ENCODE data around the gene SPATA17. TPM values are rescaled to one million over a fixed set of nuclear protein-coding genes. Genes with fewer than 3 reads are reported as not detected.

The SPATA17 gene
- total RNA-seq, 2 donors from 2014 or later, result 9.3 TPM; not detected in 1

GRCh38 chr1:217837691-217838090 lies 206.5 kb downstream of the SPATA17 start:
- Histone ChIP-seq H3K9me3 (no peaks in the 10 kb centered on the region), H3K27ac (no peak overlapping the region), H3K36me3 (no peaks in the 10 kb centered on the region), H3K27me3 (replicated peaks; ENCODE audit: insufficient read depth) (no peaks in the 10 kb centered on the region), H3K4me3 (no peak overlapping the region), H3K4me1 (ENCODE audit: control insufficient read depth in 1 of 2, low read depth in 2 of 2) (peaks cover 0 to 10% of the 10 kb centered on the region in 2 donors)
- no peak for TF ChIP-seq CTCF (IDR thresholded peaks at IDR 0.05)
- ATAC-seq (ENCODE audit: insufficient number of reproducible peaks, low FRiP score, low read depth) (no peak), DNase-seq (ENCODE audit: low spot score) (no peak)

GRCh38 chr1:217839161-217839560 lies 208.0 kb downstream of the SPATA17 start:
- Histone ChIP-seq H3K9me3 (no peaks in the 10 kb centered on the region), H3K27me3 (replicated peaks; ENCODE audit: insufficient read depth) (no peaks in the 10 kb centered on the region), H3K27ac (no peak overlapping the region), H3K4me1 (ENCODE audit: control insufficient read depth in 1 of 2, low read depth in 2 of 2) (peaks cover 0 to 10% of the 10 kb centered on the region in 2 donors), H3K36me3 (no peaks in the 10 kb centered on the region), H3K4me3 (no peak overlapping the region)
- DNase-seq (ENCODE audit: low spot score) (no peak), ATAC-seq (ENCODE audit: insufficient number of reproducible peaks, low FRiP score, low read depth) (no peak)
- TF ChIP-seq CTCF (IDR thresholded peaks at IDR 0.05), result no peak

- ATAC-seq (ENCODE audit: insufficient number of reproducible peaks, low FRiP score, low read depth), result no peak
- no peak for TF ChIP-seq CTCF (IDR thresholded peaks at IDR 0.05)
- H3K36me3 ChIP-seq, result no peaks in the 10 kb centered on the region
Observed at GRCh38 chr1:217846733-217847132, 215.6 kb downstream of the SPATA17 start.

GRCh38 chr1:217847643-217848042 lies 216.5 kb downstream of the SPATA17 start:
- DNase-seq (ENCODE audit: low spot score) (no peak), ATAC-seq (ENCODE audit: insufficient number of reproducible peaks, low FRiP score, low read depth) (no peak)
- H3K27me3 ChIP-seq (replicated peaks; ENCODE audit: insufficient read depth), result no peaks in the 10 kb centered on the region
- no peak for TF ChIP-seq CTCF (IDR thresholded peaks at IDR 0.05)
- no peak overlapping the region for H3K27ac ChIP-seq
- no peaks in the 10 kb centered on the region for H3K36me3 ChIP-seq
- no peaks in the 10 kb centered on the region for H3K9me3 ChIP-seq
- H3K4me1 ChIP-seq (ENCODE audit: control insufficient read depth in 1 of 2, low read depth in 2 of 2), result no peaks in the 10 kb centered on the region
- no peak overlapping the region for H3K4me3 ChIP-seq

More at GRCh38 chr1:217846733-217847132, 215.6 kb downstream of the SPATA17 start:
- Histone ChIP-seq H3K9me3 (no peaks in the 10 kb centered on the region), H3K4me3 (no peak overlapping the region), H3K27ac (no peak overlapping the region), H3K4me1 (ENCODE audit: control insufficient read depth in 1 of 2, low read depth in 2 of 2) (no peaks in the 10 kb centered on the region), H3K27me3 (replicated peaks; ENCODE audit: insufficient read depth) (no peaks in the 10 kb centered on the region)
- no peak for DNase-seq (ENCODE audit: low spot score)

- Histone ChIP-seq H3K9me3 (peaks cover 5% of the 10 kb centered on the region), H3K4me3 (no peak overlapping the region), H3K27ac (no peak overlapping the region), H3K36me3 (no peaks in the 10 kb centered on the region), H3K4me1 (ENCODE audit: control insufficient read depth in 1 of 2, low read depth in 2 of 2) (peaks cover 3 to 20% of the 10 kb centered on the region in 2 donors), H3K27me3 (replicated peaks; ENCODE audit: insufficient read depth) (peaks cover 3% of the 10 kb centered on the region)
- DNase-seq (ENCODE audit: low spot score) (no peak), ATAC-seq (ENCODE audit: insufficient number of reproducible peaks, low FRiP score, low read depth) (no peak)
- no peak for TF ChIP-seq CTCF (IDR thresholded peaks at IDR 0.05)
Observed at GRCh38 chr1:217856342-217857034, 225.3 kb downstream of the SPATA17 start.

All from thoracic aorta (tissue), 2 donors.